Renal pelvis (tissue), 4 donors: ENCODE results near the gene ADARB1. TPM values are rescaled to one million over a fixed set of nuclear protein-coding genes. Genes with fewer than 3 reads are reported as not detected.

ENCODE experiments used
- DNase-seq: peaks from one replicate; pipeline ENCODE4 v3.0.0-alpha.2; 2013
- polyA plus RNA-seq, 3 donors: library from polyadenylated mRNA; unstranded; fragments of 120-200 nt; gene quantifications; one replicate each; pipeline ENCODE4 v1.2.1, GENCODE V29; 2013; ENCODE audit not compliant: insufficient read length in 3 of 3

The ADARB1 gene
- polyA plus RNA-seq, 3 donors: 15.3 to 20.9 (median 18.9) TPM

DNA sequence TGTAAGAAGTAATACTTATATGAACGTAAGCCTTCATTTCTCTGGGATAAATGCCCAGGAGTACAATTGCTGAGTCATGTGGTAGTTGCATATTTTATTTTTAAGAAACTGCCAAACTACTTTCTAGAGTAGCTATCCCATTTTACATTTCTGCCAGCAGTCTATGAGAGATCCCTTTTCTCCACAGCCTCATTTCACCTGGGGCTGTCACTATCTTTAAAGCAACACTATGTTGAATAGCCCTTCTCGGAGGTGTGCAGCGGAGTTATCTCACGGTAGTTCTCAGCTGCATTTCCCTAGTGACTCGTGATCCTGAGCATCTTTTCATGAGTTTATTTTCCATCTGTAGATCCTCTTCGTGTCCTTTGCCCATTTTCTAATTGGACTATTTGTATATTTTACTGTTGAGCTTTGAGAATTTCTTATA is 93.4 kb downstream of the ADARB1 start:
- DNase-seq: no peak

- DNase-seq: no peak
These were observed 94.1 kb downstream of the ADARB1 start for GRCh38 chr21:45168522-45168921.

- no peak for DNase-seq
These were observed 94.6 kb downstream of the ADARB1 start for GRCh38 chr21:45169001-45169400.

DNA sequence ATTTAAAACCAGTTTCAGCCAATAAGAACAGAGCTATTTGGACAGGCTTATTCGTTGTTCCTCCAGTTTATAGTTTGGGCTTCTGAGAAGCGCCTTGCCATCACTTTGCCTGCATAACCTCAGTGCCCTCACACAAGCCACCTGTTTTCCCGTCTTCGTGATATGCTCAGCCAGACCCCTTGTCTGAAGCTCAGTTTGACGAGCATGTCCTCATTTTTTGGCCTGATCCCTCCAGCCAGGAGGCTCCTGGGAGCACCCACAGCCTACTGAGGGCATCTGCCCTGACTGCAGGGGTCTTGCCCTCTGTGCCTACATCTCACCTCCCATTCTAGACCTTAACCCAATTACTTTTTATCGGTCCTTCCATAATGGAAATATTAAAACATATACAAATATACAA is 95.3 kb downstream of the ADARB1 start:
- no peak for DNase-seq

GRCh38 chr21:45170987-45171386 is 96.6 kb downstream of the ADARB1 start:
- no peak for DNase-seq

DNA sequence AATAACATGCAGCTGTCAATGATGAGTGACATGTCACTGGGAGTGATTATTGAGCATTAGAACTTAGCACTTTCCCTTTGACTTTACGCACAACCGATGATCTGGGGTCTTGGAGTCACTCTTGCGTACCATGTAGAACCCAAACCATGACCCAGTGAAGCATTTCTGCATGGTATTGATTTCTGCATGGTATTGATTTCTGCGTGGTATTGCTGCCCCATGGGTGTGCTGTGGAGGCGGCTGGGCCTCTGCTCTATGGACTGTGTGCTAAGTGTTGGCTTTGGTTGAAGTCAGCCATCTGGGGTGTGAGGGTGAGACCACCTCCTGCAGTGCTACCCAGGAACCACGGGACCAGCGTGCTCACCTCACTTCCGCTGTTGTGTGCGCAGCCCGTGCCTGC is 98.0 kb downstream of the ADARB1 start:
- DNase-seq: no peak

- no peak for DNase-seq
These were observed 101.1 kb downstream of the ADARB1 start for GRCh38 chr21:45175326-45176095.

DNA sequence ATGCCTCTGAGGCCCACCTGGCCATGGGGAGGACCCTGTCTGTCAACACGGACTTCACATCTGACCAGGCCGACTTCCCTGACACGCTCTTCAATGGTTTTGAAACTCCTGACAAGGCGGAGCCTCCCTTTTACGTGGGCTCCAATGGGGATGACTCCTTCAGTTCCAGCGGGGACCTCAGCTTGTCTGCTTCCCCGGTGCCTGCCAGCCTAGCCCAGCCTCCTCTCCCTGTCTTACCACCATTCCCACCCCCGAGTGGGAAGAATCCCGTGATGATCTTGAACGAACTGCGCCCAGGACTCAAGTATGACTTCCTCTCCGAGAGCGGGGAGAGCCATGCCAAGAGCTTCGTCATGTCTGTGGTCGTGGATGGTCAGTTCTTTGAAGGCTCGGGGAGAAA is 101.8 kb downstream of the ADARB1 start:
- DNase-seq: no peak

DNA sequence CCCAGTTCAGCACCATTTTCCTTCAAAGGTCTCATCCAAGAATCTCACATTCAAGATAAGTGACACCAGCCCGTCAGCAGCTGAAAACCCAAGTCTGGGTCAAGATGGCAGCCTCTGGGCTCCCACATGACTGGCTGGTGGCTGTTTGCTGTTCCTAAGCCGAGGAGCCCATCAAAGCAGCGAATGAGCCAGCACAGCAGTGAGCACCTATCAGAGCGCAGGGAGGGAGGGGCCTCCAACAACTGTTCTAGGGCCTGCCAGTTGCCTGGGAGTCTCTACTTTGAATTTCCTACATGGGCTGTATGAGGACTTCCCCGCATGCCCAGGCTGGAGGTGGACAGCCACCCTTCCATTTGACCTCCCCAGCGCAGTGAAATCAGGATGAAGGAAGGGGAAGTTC is 102.7 kb downstream of the ADARB1 start:
- DNase-seq: no peak

GRCh38 chr21:45178070-45178608 is 103.8 kb downstream of the ADARB1 start:
- DNase-seq: no peak

DNA sequence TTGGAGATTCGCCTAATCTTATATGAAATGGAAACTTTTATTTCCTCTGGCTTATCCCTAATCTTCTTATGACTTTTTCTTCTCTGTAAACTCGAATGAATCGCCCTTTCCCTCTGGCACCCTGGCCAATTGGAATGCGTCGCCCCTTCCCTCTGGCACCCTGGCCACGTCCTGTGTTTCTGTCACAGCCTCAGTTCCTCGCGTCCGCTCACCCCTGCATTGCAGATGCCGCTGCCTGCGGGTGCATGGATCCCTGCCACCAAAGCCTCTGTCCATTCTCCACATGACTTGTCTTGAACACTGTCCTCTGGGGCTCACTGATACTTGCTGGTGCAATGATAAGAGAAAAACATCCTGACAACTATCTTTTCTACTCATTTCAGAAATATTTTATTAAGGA is 104.6 kb downstream of the ADARB1 start:
- no peak for DNase-seq

DNA sequence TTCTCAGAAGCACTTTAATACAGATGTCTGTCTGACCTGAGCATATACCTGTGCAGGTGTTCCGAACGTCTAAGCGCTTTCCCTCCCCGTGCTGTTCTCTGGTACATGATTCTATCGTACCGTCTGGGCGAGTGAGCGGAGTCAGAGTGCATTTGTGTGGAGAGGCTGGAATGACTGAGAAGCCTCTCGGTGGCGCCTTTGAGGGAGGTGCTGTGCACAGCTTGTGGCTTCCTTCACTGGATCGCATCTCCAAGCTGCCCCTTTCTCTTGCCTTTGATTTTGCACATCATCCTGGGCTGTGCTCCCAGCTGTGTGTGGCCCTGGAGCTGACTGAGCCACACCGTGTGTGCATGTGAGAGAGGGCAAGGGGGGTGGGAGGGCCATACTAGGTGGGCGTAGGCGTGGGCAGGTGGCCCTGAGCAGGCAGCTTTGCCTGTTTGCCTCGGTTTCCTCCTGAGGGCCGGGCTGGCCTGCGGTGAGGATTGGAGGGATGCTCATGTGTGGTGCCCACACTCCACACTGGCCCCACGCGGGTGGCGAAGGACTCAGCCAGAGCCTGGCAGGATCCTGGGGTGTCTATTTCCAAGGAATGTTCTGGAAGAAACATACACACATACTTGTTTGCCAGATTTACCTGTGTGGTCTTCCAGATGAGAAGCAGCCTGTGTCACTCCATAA is 105.3 kb downstream of the ADARB1 start:
- no peak for DNase-seq

- DNase-seq: no peak
These were observed 105.8 kb downstream of the ADARB1 start for GRCh38 chr21:45180246-45180599.

DNA sequence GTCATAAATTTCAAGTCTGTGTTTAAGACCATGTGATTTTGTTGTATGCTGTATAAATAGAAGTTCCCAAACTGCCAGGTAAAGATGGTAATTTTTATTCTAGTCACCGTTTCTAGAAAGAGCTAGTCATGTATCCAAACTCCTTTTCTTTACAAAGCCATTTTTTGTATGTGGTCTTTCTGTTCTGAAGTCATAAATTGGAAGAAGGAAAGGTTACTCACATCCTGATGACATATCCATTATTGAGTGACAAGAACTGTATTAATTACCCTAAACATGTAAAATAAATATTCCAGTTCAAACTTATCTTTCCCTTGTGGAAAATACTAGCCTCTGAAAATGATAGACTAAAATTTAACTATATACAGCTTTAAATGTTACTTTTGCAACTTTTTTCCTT is 108.6 kb downstream of the ADARB1 start:
- DNase-seq: no peak

DNA sequence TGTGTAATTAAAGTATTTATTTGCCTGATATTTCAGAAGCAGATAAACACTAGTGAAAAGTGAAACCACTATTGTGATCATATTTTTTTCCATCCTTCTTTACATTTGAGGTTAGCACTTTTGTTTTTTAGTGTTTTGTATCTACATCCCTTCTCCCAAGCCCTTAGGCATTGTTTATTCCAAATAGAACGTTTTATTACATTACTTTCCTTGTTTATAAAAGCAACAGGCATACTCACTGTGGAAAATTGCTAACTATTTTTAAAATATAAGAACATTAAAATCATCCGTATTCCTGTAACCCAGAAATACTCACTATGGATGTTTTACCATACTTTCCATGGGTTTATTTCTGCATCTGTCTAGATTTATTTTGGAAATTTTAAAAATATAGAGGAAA is 109.5 kb downstream of the ADARB1 start:
- no peak for DNase-seq

- no peak for DNase-seq
These were observed 110.5 kb downstream of the ADARB1 start for GRCh38 chr21:45184869-45185268.

GRCh38 chr21:45186709-45187108 is 112.3 kb downstream of the ADARB1 start:
- DNase-seq: no peak

DNA sequence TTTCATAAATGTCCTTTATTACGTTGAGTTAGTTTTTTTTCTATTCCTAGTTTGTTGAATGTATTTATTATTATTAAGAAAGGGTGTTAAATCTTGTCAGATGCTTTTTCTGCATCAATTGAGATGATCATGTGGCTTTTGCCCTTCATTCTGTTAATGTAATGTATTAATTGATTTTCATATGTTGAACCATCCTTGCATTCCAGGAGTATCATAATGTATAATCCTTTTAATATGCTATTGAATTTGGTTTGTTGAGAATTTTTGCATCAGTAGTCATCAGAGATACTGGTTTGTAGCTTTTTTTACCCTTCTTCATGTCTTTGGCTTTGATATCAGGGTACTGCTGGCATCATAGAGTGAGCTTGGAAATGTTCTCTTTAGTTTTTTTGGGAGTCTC is 113.3 kb downstream of the ADARB1 start:
- no peak for DNase-seq

DNA sequence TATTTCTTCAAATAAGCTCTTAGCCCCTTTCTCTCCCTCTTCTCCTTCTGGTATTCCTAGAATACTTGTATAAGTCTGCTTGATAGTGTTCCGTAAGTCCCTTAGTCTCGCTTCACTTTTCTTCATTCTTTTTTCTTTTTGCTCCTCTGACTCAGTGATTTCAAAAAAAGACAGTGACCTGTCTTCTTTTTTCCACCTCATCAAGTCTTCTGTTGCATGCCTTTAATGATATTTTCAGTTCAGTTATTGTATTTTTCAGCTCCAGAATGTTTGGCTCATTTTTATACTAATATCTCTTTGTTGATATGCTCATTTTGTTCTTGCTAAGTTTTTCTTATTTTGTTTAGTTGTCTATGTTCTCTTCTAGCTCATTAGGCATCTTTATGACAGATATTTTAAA is 115.6 kb downstream of the ADARB1 start:
- DNase-seq: no peak

GRCh38 chr21:45192332-45192731 is 118.0 kb downstream of the ADARB1 start:
- DNase-seq: no peak

DNA sequence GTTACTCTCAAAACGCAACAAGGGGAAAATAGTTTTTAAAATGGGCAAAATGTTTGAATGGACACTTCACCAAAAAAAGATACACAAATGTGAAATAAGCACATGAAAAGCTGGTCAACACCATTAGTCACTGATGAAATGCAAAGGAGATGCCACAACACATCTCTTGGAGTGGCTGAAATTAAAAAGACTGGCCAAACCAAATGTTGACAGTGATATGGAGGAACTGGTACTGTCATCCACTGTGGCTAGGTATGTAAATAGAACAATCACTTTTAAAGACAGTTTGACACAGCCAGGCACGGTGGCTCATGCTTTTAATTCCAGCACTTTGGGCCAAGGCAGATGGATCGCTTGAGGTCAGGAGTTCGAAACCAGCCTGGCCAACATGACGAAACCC is 122.2 kb downstream of the ADARB1 start:
- no peak for DNase-seq

- DNase-seq: no peak
These were observed 124.8 kb downstream of the ADARB1 start for GRCh38 chr21:45199201-45199600.

GRCh38 chr21:45200031-45200430 is 125.7 kb downstream of the ADARB1 start:
- DNase-seq: no peak
